LHCN-M2 (cell line): ENCODE results near the gene TNKS2. TPM values are rescaled to one million over a fixed set of nuclear protein-coding genes. Genes with fewer than 3 reads are reported as not detected.
"Not testable (repeated sequence)": the region's sequence is repeated elsewhere in the genome, so short reads cannot be mapped to it uniquely, and the experiment has no call there.

ENCODE experiments used
- DNase-seq: peaks from one replicate; pipeline ENCODE4 v3.0.0-alpha.2; 2012; ENCODE audit warnings: low read depth
- total RNA-seq: library from RNA; depleted of rRNA; stranded (reverse); fragments of >200 nt; gene quantifications from 2 replicates; pipeline ENCODE4 v1.2.3, GENCODE V29; 2014

The TNKS2 gene
- total RNA-seq, 1 experiment from 2014 or later = 30.6 TPM

- DNase-seq = no peak
These were observed 1.7 kb upstream of the TNKS2 start for GRCh38 chr10:91796331-91797047.

DNA sequence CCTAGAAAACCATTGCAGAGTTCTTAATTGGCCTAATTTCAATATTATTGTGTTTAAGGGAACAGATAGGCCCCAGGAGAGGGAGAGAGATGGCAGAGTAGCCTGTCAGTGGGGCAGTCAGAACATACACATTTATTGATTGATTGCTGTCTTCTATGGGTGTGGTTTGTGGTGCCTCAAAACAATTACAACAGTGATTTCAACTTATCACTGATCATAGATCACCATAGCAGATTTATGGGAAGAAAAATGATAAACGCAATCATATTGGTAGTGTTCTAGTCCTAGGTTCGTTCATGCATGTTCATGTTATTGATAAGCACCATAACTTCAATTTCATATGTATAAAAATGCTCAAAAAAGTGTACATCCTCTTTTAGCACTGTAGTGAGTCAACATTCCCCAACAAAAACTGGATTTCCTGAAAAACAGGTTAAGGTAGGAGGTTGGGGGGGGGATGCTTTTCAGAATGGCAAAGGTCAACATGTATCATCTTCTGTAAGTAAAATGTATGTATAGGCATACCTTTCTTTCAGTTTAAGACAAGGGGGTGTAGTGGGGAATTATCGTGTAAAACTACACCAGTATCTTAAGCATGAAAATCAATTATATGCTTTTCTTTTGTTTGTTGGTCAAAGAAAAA lies 1.1 kb upstream of the TNKS2 start:
- DNase-seq = no peak

DNA sequence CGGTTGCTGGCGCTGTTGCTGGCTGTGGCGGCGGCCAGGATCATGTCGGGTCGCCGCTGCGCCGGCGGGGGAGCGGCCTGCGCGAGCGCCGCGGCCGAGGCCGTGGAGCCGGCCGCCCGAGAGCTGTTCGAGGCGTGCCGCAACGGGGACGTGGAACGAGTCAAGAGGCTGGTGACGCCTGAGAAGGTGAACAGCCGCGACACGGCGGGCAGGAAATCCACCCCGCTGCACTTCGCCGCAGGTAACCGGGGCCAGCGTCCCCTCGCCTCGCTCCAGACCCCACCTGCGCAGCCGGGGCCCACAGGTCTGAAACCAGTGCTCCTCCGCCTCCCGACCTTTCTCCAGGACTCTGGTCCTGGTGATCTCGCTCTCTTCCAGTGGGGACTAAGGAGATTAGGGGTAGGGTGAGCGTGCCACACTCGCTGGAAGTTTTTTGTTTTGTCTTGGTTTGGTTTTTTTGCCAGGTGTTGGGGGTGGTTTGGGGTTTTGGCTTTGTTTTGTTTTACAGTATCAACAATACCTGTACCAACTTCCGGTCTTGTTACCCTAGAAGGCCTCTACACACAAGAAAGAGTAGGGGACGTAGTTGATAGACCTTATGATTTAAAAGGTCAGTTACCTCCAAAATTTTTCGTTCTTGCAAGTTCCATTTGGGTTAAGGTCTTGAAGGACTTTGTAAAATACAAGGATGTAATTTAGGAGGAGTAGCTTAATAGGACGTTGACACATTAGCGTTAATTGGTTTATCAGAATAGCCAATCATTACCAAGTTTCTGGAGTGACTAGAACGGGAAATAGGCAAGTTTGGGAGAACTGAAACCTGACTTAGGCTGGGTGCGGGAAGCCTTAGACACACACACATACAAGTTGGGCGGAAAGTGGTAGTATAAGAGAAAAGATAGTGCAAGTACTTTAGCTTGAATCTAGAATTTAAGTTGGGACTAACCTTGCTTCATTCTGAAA lies 704 bp downstream of the TNKS2 start:
- DNase-seq = peak; percentile 56

- no peak for DNase-seq
These were observed 1.4 kb downstream of the TNKS2 start for GRCh38 chr10:91799612-91799975.

DNA sequence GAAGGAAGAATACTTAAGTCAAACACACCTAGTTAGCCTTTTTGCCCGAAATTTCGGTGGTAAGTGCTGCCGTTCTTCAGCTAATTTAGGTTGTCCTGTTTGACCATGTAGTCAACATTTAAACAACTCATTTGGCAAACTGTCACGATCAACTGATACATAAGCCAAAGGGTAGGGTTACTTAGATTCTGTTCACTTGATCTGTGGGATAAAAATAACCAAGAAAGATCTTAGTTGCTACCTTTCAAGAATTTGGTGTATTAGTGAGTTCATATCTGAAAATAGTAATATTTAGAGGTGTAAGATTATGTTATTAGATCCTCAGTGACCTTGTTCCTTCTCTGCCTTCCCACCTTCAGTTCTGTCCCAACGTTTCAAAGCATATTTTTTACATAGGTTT lies 2.0 kb downstream of the TNKS2 start:
- no peak for DNase-seq

DNA sequence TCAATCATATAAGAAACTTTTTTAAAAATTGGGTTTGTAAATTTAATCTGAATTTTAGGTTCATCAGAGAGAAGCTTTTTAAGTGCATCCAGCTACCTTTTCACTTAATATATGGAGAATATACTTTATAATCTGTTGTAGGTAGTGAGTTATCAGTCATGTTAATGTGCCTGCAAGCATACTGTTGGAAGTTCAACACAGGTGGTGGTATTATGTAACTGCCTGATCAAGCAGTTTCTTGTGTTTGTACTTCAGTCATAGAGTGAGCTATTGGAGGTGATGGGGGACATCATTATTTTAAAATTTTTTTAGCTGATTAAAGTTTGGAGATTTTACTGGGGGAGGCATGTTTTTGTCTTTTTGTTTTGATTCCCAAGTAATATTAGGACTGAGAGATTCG lies 2.5 kb downstream of the TNKS2 start:
- no peak for DNase-seq

GRCh38 chr10:91803386-91804125 lies 5.3 kb downstream of the TNKS2 start:
- no peak for DNase-seq

DNA sequence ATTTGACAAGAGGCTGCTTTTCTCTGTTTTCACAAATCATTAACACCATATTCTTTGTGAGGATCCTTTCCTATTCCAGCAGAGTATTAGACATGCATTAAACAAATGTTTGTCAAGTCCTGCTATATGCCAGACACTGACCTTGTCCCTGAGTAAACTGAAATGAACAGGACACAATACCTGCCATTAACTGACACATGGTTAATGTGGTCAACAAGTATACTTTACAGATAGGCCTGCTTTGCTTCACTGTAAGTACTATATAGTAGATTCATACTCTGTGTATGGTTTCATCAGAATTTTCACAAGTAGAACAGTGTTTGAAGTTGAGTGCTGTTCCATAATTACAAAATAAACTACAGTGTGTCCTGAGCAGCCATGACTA lies 5.9 kb downstream of the TNKS2 start:
- no peak for DNase-seq

DNA sequence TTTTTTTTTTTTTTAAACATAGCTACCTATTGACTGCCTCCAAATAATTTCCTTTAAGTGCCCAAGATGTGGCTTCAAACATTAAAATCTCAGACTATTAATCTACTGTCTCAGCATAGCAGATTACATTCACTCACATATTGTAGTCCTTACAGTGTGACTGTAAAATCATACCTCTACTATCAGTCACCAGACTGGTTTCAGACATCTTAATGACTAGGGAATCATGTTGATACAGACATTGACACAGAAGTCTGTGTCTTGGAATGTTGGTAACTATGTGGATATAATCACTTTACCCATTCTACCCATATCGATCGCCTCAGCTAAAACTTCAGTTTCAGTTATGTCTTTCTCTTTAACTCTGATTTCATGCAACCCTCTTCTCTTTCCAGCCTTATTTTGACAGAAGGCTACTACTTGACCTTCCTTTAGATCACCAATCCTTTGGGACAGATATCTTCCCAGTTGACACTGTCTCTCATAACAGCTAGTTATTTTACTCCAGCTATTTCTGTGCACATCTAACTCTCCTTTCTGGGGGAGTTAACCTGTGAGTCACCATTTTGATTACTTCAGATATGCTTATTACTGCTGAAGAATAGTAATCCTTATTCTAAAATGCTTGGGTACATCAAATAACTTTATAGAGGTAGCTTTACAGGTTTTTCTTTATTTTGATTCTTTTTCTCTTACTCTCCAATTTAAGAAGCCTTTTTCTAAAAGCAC lies 7.0 kb downstream of the TNKS2 start:
- peak; percentile 34 for DNase-seq

DNA sequence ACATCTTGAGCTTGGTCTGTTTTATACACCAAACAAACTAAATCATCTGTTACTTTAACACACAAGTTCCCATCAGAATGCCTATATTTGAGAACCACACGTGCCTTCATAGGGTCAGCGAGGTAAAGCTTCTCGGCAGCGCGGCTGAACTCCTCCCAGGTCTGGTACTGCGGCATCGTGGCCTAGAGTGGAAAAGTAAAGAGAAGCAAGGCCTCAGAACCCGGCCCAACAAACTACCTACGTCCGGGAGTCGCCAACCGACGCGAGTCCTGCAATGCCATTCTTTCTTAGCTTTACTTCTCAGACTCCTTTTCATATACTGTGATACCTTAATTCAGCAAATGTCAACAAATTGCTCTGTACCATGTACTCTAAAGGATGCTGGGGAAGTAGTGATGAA lies 9.0 kb downstream of the TNKS2 start:
- not testable (repeated sequence) for DNase-seq

- DNase-seq = no peak
These were observed 15.0 kb downstream of the TNKS2 start for GRCh38 chr10:91813251-91813650.

GRCh38 chr10:91816981-91817380 lies 18.8 kb downstream of the TNKS2 start:
- DNase-seq = no peak

GRCh38 chr10:91820144-91820543 lies 21.9 kb downstream of the TNKS2 start:
- no peak for DNase-seq

DNA sequence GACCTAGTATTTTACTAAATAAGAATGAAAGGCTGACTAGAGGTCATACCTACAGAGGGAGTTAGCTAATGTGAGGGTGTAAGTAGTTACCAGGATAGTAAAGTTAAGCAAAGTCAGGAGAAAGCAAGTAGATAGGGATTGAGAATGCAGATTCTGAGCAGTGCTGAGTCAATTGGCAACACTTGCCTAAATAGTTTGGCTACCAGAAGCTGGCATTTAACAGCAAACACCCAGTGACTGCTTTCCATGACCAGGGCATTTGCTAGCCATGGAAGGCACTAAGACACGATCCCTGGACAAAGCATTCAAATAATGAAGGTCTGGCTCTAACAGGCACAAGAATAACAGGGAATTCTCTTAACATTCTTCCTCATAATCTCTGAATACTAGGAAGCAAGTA lies 25.9 kb downstream of the TNKS2 start:
- DNase-seq = no peak

DNA sequence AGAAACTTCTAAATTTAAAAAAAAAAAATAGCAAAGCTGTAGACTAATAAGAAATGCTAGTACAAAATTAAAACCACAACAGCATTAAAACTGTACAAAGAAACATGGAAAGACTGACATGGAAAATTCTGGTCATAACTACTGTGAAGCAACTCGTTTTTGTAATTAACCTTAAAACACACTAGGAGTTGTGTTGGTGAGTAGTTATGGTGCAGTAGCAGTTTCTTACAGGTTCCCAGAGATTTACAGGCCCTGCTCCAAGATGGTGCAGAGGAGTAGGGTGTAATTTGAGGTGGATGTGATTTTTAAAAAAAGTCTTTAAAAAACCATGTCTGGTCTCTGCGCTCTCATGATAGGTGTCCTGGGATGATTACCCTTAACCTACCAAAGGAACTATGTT lies 31.0 kb downstream of the TNKS2 start:
- DNase-seq = no peak

DNA sequence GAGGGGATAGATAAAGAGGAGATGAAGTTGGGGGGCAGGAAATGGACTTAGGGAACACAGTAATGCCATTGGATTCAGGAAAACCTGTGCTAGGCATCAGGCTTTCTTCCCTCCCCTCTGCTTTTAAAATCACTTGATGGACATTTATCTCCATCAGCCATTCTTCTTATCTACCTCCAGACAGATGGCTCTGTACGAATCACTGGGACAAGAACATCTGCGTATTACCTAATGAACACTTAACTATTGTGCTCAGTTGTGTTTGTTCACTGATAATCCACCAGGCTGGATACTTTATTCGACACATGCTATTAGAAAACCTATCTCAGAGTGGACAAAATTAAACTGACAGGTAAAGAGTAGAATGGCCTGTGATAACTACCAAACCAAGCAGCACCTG lies 40.0 kb downstream of the TNKS2 start:
- DNase-seq = no peak

DNA sequence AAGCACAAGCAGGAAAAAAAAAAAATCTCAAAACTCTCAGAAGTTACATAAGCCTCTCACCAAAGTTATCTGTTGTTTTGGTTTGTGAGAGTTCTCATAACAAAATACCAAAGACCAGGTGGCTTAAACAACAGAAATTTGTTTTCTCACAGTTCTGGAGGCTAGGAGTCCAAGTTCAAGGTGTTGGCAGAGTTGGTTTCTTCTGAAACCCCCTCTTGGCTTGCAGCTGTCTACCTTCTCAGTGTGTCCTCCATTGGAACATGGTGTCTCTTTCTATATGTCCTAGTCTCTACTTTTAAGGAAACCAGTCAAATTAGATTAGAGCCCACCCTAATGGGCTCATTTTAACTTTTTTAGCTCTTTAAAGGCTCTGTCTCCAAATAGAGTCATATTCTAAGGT lies 44.9 kb downstream of the TNKS2 start:
- no peak for DNase-seq

- no peak for DNase-seq
These were observed 58.4 kb downstream of the TNKS2 start for GRCh38 chr10:91856637-91857036.

DNA sequence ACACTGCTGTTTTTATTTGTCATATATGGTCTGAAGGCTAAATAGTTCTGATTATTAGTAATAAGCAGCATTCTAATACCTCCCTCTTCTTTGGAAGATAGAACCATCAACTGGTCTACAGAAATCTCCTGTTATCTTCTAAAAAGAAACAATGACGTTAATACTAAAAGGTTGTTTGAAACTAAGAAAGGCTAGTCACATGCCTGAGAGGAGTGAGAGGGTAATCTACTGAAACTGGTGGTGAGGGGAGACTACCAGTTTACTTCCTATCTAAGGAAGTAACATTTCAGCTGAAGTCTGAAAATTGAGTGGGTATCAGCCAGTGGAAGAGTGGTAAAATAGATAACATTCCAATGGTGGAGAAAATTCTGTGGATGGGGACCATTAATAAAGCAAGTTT lies 62.7 kb downstream of the TNKS2 start:
- no peak for DNase-seq

DNA sequence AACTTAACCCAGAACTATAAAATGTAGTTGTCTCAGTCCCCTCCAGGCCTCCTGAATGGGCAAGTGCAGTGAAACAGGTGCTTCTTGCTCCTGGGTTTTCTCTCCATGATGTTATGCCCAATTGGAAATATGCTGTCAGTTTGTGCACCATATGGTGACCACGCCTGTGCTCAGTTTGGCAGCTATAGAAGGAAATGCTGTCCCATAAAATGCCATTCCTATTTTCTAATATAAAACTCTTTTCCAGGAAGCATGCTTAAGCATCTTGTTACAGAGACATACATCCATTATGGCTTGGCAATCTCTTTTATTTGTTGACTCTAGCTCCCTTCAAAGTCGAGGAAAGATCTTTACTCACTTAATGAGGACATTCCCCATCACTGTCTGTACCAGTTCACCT lies 65.9 kb downstream of the TNKS2 start:
- DNase-seq = no peak

DNA sequence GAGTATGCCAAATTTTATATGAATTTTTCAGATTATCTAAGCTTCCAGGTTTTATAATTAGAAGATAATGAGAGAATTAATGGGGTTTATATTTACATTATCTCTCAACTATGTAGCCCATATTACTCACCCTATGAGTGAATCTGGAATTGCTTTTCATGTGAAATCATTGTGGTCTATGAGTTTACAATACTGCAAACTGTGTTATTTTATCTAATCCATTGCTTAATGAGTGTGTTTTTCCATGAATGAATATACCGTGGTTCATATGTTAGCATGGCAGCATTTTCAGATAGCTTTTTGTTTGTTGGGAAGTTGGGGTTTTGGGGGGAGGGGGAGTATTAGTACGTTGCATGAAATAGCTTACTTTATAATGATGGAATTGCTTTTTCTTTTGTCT lies 66.5 kb downstream of the TNKS2 start:
- DNase-seq = no peak
